Liver (tissue), 3 donors: ENCODE data around the gene DIS3L.

Experiments
- GABPA ChIP-seq, 2 donors: IDR thresholded peaks in 1 of 2; conservative IDR thresholded peaks in 1 of 2; 2 replicates each; pipeline ENCODE4 v1.6.1; 2016; ENCODE audit warnings: antibody characterized with exemption in 2 of 2, mild to moderate bottlenecking in 1 of 2, moderate library complexity in 1 of 2
- HNF4A ChIP-seq, 2 donors: conservative IDR thresholded peaks; 2 replicates each; pipeline ENCODE4 v1.6.1; 2016; ENCODE audit warnings: antibody characterized with exemption in 2 of 2, mild to moderate bottlenecking in 2 of 2
- MAX ChIP-seq: IDR thresholded peaks from 2 replicates; pipeline ENCODE4 v1.6.1; 2016; ENCODE audit warnings: antibody characterized with exemption
- SP1 ChIP-seq: IDR thresholded peaks from 2 replicates; pipeline ENCODE4 v1.6.1; 2018; ENCODE audit warnings: antibody characterized with exemption, mild to moderate bottlenecking
- TF ChIP-seq, protein P1 (sequence below): fragments of 150-350 bp; IDR thresholded peaks from 2 replicates; pipeline ENCODE4 v1.5.1; 2017; ENCODE audit warnings: improper control_type of control experiment, low read depth, low read length; ENCODE audit not compliant: missing input control
- TF ChIP-seq, protein P2 (sequence below): IDR thresholded peaks from 2 replicates; pipeline ENCODE4 v1.6.1; 2016; ENCODE audit warnings: antibody characterized with exemption, mild to moderate bottlenecking
- donor health status: healthy.
- donor health status: healthy.

DNA sequence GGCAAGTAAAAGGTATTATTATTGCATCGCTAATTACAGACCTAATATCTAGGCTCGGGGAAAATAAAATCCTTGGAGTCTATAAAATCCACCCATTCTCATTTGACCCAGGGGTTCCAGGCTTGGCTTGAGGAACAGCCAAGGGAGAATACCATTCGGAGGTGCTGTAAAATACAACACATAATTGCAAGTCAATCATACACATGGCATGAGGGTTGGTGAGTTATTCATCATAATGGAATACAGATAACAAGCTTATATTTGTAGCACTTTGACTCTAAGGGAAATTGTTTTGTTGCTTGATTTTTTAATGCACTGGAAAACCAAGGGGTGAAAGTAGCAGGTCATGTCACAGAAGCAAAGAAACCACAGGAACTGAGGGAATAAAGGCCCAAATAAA, 16.8 kb upstream of the DIS3L start:
- TF ChIP-seq, protein P1, sequence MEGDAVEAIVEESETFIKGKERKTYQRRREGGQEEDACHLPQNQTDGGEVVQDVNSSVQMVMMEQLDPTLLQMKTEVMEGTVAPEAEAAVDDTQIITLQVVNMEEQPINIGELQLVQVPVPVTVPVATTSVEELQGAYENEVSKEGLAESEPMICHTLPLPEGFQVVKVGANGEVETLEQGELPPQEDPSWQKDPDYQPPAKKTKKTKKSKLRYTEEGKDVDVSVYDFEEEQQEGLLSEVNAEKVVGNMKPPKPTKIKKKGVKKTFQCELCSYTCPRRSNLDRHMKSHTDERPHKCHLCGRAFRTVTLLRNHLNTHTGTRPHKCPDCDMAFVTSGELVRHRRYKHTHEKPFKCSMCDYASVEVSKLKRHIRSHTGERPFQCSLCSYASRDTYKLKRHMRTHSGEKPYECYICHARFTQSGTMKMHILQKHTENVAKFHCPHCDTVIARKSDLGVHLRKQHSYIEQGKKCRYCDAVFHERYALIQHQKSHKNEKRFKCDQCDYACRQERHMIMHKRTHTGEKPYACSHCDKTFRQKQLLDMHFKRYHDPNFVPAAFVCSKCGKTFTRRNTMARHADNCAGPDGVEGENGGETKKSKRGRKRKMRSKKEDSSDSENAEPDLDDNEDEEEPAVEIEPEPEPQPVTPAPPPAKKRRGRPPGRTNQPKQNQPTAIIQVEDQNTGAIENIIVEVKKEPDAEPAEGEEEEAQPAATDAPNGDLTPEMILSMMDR, result no peak
- no peak for TF ChIP-seq SP1
- no peak for TF ChIP-seq MAX
- TF ChIP-seq, protein P2, sequence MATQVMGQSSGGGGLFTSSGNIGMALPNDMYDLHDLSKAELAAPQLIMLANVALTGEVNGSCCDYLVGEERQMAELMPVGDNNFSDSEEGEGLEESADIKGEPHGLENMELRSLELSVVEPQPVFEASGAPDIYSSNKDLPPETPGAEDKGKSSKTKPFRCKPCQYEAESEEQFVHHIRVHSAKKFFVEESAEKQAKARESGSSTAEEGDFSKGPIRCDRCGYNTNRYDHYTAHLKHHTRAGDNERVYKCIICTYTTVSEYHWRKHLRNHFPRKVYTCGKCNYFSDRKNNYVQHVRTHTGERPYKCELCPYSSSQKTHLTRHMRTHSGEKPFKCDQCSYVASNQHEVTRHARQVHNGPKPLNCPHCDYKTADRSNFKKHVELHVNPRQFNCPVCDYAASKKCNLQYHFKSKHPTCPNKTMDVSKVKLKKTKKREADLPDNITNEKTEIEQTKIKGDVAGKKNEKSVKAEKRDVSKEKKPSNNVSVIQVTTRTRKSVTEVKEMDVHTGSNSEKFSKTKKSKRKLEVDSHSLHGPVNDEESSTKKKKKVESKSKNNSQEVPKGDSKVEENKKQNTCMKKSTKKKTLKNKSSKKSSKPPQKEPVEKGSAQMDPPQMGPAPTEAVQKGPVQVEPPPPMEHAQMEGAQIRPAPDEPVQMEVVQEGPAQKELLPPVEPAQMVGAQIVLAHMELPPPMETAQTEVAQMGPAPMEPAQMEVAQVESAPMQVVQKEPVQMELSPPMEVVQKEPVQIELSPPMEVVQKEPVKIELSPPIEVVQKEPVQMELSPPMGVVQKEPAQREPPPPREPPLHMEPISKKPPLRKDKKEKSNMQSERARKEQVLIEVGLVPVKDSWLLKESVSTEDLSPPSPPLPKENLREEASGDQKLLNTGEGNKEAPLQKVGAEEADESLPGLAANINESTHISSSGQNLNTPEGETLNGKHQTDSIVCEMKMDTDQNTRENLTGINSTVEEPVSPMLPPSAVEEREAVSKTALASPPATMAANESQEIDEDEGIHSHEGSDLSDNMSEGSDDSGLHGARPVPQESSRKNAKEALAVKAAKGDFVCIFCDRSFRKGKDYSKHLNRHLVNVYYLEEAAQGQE, result no peak
- no peak for TF ChIP-seq HNF4A (conservative IDR thresholded peaks at IDR 0.05)
- no peak for TF ChIP-seq GABPA (IDR thresholded peaks at IDR 0.05 in 1 of 2, conservative IDR thresholded peaks at IDR 0.05 in 1 of 2)
